Stimulated activated CD4-positive, alpha-beta T cell treated with anti-CD3 and anti-CD28 coated beads, Interleukin-1b, Interleukin-23, amount 100 ng/mL, for 4 hours (primary cell): ENCODE results near the gene TAAR1.
"Not testable (repeated sequence)": the region's sequence is repeated elsewhere in the genome, so short reads cannot be mapped to it uniquely, and the experiment has no call there.

Experiments used
- DNase-seq, 2 donors: peaks; one replicate each; pipeline ENCODE4 v3.0.0-alpha.2; 2020; ENCODE audit warnings: low read depth in 2 of 2

Gene TAAR1

GRCh38 chr6:132661906-132662305 lies 2.9 kb upstream of the TAAR1 start:
- no peak for DNase-seq

GRCh38 chr6:132651062-132651461 lies 7.9 kb downstream of the TAAR1 start:
- no peak for DNase-seq

- no peak for DNase-seq
Measured at GRCh38 chr6:132650429-132650828, 8.6 kb downstream of the TAAR1 start.

GRCh38 chr6:132648828-132649227 lies 10.2 kb downstream of the TAAR1 start:
- DNase-seq, result no peak

GRCh38 chr6:132648356-132648755 lies 10.6 kb downstream of the TAAR1 start:
- DNase-seq, result no peak

- no peak for DNase-seq
Measured at GRCh38 chr6:132643547-132643946, 15.4 kb downstream of the TAAR1 start.

- DNase-seq, result not testable (repeated sequence)
Measured at GRCh38 chr6:132637135-132637534, 21.8 kb downstream of the TAAR1 start.

GRCh38 chr6:132635906-132636305 lies 23.1 kb downstream of the TAAR1 start:
- not testable (repeated sequence) for DNase-seq

- DNase-seq, result not testable (repeated sequence)
Measured at GRCh38 chr6:132635288-132635687, 23.7 kb downstream of the TAAR1 start.

GRCh38 chr6:132634796-132635195 lies 24.2 kb downstream of the TAAR1 start:
- DNase-seq, result no peak

- no peak for DNase-seq
Measured at GRCh38 chr6:132633362-132633761, 25.6 kb downstream of the TAAR1 start.

- no peak for DNase-seq
Measured at GRCh38 chr6:132624175-132624574, 34.8 kb downstream of the TAAR1 start, which contains the start of gene TAAR2. TAAR2 (minus strand) TSS chr6:132624275; CDS start chr6:132624275, 0 bp downstream.

GRCh38 chr6:132623106-132623845 lies 35.7 kb downstream of the TAAR1 start:
- no peak for DNase-seq

- no peak for DNase-seq
Measured at GRCh38 chr6:132616677-132617076, 42.3 kb downstream of the TAAR1 start.

GRCh38 chr6:132614554-132614953 lies 44.4 kb downstream of the TAAR1 start:
- DNase-seq, result no peak

GRCh38 chr6:132612449-132613108 lies 46.4 kb downstream of the TAAR1 start:
- DNase-seq, result no peak

- DNase-seq, result no peak
Measured at GRCh38 chr6:132611616-132612015, 47.4 kb downstream of the TAAR1 start.

- DNase-seq, result no peak
Measured at GRCh38 chr6:132607544-132608233, 51.3 kb downstream of the TAAR1 start.

- DNase-seq, result no peak
Measured at GRCh38 chr6:132604635-132605152, 54.3 kb downstream of the TAAR1 start.

- DNase-seq, result not testable (repeated sequence)
Measured at GRCh38 chr6:132600900-132601299, 58.1 kb downstream of the TAAR1 start.

- DNase-seq, result no peak
Measured at GRCh38 chr6:132598473-132598872, 60.5 kb downstream of the TAAR1 start.

- DNase-seq, result no peak
Measured at GRCh38 chr6:132596201-132596600, 62.8 kb downstream of the TAAR1 start.
